GM15510 (cell line): ENCODE results near the gene XIRP2.
A peak's percentile ranks its signal among the peaks of the same experiment; 100 is the strongest.

Experiments used
- POLR2A ChIP-seq: IDR thresholded peaks from 3 replicates; pipeline ENCODE4 v1.6.1; 2011; ENCODE audit warnings: borderline replicate concordance; ENCODE audit not compliant: insufficient read length; ENCODE audit errors: extremely low read depth

The XIRP2 gene

GRCh38 chr2:167240671-167241070, 352.4 kb downstream of the XIRP2 start:
- TF ChIP-seq POLR2A: no peak

GRCh38 chr2:167249197-167249596, 360.9 kb downstream of the XIRP2 start:
- no peak for TF ChIP-seq POLR2A

- TF ChIP-seq POLR2A: no peak
Measured at GRCh38 chr2:167253025-167253424, 364.7 kb downstream of the XIRP2 start.

- TF ChIP-seq POLR2A: no peak
Measured at GRCh38 chr2:167254721-167255120, 366.4 kb downstream of the XIRP2 start.

GRCh38 chr2:167258712-167259111, 370.4 kb downstream of the XIRP2 start:
- TF ChIP-seq POLR2A: no peak

GRCh38 chr2:167264380-167264779, 376.1 kb downstream of the XIRP2 start:
- TF ChIP-seq POLR2A: no peak

- TF ChIP-seq POLR2A: no peak
Measured at GRCh38 chr2:167265004-167265403, 376.7 kb downstream of the XIRP2 start.

- no peak for TF ChIP-seq POLR2A
Measured at GRCh38 chr2:167265722-167266121, 377.4 kb downstream of the XIRP2 start.

GRCh38 chr2:167271932-167272331, 383.7 kb downstream of the XIRP2 start:
- no peak for TF ChIP-seq POLR2A

GRCh38 chr2:167275046-167275445, 386.8 kb downstream of the XIRP2 start:
- no peak for TF ChIP-seq POLR2A

- no peak for TF ChIP-seq POLR2A
Measured at GRCh38 chr2:167279810-167280209, 391.5 kb downstream of the XIRP2 start.

GRCh38 chr2:167287212-167287611, 398.9 kb downstream of the XIRP2 start:
- TF ChIP-seq POLR2A: no peak

- no peak for TF ChIP-seq POLR2A
Measured at GRCh38 chr2:167289651-167290410, 401.6 kb downstream of the XIRP2 start.

GRCh38 chr2:167292430-167293171, 404.3 kb downstream of the XIRP2 start, which contains the start of gene B3GALT1:
B3GALT1 (plus strand) TSS chr2:167293001.
- peak; percentile 24 for TF ChIP-seq POLR2A

GRCh38 chr2:167293172-167293781, 405.0 kb downstream of the XIRP2 start:
- no peak for TF ChIP-seq POLR2A
